Stimulated activated CD8-positive, alpha-beta memory T cell treated with anti-CD3 and anti-CD28 coated beads, Interleukin-15, amount 100 ng/mL, for 48 hours (primary cell): Measurements from ENCODE around the gene PTPRZ1.

Experiments used
- DNase-seq, 2 donors: peaks; one replicate each; pipeline ENCODE4 v3.0.0-alpha.2; 2020; ENCODE audit warnings: low read depth in 2 of 2

Gene PTPRZ1

DNA sequence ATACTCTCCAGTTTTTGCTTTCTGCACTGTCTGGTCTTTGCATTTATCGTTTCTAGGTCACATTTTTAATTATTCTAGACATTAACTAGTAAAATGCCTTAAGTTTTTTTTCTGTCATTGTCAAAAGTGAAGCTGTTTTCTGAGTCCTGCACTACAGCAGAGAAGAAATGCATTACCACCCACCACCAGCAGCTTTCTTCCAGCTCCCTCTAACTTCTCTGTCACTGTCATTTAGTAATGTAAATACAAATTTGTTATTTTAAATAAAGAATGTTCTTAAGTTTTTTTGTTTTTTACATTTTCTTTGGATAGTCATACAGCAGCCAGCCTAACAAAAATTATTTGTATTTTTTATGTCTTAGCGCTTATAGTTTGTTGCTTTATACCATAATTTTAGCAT lies 18.8 kb downstream of the PTPRZ1 start:
- no peak for DNase-seq

DNA sequence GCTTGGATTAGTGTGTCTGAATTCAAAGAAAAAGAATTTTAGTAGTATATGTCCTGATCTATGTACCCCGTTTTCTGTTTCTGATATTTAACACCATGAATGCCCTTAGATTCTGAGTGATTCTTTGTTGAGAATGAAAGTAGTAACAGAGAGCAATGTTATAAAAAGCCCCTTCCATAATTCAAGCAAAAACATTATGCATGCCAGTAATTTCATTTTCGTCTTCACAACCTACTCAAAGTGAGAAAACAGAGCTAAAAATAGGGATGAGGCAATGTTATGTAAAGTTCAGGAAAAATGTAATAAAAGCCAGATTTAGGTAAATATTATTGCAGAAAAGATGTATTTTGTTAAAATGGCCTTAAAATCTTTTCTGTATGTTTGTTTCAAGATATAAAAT lies 28.1 kb downstream of the PTPRZ1 start:
- no peak for DNase-seq

DNA sequence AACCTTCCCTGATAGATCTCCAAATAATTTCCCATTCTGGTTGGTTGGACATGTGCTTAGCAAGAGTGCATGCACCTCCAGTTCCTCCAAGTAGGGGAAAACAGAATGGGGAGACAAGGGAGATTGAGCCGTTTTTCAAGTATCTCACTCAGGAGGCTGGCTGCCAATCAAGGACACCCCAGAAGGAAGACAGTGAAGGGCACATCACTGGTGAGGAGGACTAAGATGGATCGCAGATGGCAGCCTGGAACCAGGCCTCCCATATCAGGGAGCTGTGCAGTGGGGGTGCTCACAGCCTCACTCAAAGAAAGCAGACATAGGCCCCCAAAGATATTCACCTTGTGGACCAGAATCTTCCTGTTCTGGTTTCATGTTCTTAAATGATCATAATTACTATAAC lies 31.2 kb downstream of the PTPRZ1 start:
- no peak for DNase-seq

DNA sequence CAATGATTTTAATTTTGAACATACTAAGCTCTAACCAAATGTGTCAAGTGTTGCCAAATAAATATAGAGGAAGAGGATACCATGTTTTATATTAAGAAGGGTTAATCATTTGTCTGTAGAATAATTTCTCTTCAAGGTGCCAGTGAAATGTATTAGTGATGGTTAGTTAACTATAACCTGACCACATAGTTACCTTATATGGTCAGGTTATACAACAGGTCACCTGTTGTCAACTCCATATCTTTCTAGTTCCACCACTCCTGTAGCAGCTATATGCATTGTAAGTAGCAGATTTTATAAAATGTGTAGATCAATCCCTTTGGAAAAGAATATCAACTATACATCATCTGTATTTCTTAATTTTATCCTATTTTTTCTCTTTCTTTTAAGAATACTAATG lies 35.1 kb downstream of the PTPRZ1 start:
- no peak for DNase-seq

DNA sequence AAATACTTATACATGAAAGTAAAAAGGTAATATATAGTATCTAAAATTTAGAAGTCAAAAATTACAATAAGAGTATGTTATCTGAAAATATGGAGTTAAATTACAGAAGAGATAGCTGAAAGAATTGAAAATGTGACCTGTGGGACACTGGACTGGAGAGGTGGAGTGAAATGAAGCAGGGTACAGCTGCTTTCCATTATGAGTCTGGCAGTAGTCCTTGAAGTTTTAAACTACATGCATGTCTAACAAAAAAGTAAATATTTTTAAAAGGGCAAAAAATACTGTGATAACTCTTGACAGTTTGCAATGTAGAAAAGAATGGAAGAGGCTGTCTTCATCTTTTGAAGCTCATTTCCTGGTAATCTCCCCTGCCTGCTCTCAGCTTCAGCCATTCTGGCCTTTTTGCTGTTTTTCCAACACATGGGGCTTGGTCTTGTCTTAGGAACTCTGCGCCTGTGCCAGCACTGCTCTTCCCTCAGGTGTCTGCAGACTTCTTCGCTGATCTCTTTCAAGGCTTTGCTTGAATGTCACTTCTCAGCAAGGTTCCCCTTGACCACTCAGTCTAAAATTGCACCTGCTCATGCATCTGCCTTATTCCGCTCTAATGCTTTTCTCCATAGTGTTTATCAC lies 36.9 kb downstream of the PTPRZ1 start:
- no peak for DNase-seq

DNA sequence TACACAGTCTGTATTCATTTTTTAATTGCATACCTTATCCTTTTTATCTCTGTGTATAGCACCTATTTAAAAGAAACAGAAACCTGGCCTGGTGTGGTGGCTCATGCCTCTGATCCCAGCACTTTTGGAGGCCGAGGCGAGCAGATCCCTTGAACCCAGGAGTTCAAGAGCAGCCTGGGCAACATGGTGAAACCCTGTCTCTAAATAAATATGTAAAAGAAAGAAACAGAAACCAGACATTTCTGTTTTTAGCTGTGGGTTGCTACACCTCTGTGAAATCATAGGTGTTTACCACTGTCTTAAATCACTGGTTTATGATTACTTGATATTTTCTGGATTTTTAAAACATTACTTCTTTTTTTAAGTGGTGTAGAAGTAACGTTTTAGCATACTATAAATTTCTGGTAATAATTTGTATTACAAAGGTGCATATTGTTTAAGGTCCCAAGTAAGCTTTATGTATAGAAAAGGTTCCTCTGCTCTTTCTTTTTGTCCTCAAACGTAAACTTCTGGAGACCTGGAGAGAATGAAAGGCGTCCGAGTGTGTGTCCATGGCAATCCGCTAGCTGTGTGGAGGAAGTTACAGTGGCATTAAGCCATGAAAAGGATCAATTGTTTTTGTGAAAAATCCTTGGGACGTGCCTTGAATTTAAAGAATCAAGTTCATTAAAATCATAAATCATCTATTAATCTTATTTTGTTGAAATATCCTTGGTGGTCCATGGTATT lies 41.1 kb downstream of the PTPRZ1 start:
- no peak for DNase-seq

DNA sequence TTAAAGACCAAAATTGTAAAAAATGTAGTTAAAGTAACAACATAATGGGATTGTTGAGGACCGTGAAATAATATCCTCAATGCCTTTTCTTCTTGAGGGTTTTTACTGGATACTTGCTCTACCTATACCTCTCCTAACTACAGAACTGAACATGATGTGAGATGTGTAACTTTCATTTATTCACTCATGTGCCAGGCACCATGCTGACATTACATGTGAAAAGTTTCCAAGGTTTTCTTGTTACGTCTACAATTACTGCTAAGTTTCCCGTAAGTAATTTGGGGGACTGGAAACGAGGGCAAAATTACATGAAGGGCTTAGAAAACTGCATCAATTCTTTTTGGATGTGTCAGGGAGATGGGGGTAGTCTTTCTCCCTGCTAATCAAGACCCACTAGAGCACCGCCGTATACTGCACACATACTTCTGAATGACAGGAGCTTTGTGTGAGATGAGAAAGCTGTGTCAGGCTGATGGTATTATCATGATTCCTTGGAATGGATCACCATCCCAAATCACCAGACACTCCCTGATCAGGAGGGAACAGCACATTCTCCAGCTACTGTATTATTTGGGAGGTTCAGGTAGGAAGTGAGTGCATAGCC lies 41.8 kb downstream of the PTPRZ1 start:
- no peak for DNase-seq

DNA sequence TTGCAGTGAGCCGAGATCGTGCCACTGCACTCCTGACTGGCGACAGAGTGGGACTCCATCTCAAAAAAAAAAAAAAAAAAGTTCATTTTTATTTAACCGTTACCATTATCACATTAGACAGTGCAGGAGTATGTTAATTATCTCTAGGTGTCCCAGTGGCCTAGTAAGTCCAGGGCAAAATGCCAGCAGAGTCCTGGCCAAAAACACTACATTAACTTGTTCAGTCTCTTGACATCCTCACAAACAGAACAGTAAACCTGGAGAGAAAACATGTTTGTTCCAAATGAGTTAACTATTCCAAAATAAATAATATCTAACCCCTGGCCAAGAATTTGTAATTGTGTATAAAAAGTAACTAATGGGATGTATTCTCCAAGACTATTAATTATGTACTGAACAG lies 43.2 kb downstream of the PTPRZ1 start:
- DNase-seq: no peak

DNA sequence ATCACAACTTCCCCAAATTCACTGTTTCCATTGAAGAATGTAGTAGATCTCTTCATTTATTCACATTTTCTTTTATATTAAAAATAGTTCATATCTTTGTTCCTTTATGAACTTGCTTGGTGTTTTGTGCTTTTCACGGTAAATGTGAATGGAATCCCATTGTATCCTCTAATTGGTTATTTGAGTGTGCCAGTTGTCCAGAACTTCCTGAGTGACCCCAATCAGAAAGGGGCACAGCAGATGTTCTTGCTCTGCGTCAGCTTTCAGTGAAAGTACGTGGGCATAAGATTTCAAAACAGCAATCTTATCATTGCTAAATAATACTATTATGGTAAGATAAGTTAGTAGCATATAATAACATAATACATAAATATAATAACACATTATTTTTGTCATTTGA lies 47.0 kb downstream of the PTPRZ1 start:
- DNase-seq: no peak

DNA sequence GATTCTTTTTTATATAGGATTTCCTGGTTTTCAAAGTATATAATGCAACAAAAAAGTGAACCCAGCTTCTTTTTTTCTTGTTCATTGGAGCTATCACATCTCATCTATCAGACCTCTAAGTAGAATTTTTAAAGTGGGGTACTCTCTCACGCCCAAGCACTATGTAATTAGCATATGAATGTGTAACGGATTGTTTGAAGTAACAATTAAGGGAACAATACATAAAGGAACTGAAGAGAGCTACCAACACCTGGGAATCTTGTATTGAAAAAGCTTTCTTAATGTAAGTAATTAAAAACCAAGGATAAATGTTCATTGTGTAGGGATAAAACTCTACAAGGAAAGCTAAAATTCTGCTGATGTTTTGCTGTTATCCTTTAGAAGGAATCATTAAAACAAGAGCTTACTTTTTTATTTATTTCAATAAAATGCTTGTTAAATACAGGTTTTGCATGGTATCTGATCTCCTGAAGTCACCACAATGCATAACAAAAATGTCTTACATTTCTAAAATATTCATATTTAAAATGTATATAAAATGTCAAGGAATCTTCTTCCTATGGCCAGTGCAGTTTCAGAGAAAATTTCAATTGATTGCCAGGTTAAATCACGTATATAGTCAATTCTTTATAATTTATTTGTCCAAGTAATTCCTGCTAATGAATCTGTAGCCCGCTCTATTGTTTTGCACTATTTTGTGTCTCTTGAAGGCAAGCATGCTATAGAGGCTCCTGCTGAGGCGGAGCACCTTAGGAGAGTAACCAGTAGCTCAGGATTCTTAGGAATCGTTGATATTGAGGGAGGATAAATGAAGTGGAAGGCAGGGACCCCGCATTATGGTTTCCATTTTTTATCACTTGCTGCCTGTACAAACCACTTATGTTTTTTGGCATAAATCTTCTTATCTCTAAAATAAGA lies 51.6 kb downstream of the PTPRZ1 start:
- no peak for DNase-seq

DNA sequence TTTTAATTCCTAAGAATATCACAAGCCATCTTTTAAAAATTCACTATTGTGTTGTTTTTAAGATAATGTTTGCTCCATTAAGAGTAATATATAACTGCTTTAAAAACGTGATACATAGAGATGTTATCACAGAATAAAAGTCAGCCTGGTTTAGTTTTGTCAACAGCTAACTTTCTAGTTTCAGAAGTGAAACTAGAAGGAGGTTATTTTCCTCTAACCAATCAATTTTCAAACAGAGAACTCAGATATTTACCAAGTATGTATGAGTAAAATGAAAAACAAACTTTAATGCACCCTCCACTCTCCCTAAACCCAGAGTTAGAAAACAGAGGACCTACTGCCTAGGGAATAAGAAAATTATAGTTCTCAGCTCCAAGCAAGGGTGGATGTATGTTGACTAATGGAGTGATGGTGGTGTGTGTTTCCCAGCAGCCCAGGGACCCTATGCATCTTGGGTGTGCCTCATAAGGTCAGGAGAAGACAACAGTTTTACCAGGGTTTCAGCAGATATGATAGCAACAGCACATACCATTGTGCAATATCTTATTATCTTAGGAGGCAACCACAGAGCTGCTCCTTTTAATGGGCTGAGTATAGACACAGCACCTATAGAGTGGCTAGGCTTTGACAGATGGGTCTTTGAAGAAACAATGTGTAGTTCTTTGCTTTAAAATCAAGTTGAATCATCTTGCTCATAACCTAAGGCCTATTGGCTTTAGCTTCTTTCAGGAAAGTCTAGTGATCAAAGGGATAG lies 58.4 kb downstream of the PTPRZ1 start:
- no peak for DNase-seq

DNA sequence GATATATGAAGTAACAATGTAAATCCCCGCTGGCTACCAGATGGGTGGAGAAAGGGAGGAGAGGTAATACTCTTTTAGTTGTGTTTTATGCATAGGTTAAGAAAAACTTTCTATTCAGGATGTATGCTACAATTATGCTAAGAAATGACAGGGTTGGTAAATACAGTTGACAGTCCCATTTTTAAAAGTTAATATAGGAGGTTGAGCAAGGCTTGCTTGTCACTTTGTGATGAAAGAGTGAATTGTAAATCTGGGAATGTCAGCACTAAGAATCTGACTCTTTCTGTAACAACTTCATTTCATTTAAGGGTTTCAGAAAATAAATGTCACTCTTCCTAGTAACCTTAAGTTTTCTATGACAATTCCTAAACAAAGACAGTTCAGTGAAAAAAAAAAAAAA lies 59.8 kb downstream of the PTPRZ1 start:
- no peak for DNase-seq

DNA sequence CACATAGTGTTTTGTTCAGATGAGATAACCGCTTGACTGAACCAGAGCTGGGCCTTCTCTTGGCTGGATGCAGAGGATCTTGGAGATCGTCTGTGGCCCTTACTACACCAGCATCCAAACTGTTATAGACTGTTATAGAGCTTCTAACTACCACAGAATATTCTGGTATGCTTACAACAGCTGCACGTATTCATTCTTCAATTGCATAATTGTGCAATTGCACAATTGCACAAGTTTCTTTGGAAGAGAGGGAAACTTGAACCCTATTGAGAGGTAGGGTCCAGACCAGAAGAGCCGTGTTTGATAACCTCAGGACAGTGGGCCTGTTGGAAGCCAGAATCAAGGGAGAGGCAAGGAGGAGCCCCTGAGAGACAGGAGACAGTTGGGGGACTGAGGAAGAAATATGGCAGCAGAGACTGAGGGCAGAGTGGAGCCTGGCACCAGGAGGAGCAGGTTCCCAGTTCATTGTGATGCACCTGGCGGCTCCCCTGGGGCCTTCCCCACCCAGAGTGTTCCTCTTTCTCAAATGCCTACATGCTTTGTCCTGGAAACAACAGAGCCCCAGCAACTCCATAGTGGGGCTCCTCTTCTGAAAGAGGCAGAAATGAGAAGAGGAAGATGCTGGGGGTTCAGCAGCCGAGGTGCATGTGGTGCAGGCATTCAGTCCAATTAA lies 64.1 kb downstream of the PTPRZ1 start:
- DNase-seq: no peak

DNA sequence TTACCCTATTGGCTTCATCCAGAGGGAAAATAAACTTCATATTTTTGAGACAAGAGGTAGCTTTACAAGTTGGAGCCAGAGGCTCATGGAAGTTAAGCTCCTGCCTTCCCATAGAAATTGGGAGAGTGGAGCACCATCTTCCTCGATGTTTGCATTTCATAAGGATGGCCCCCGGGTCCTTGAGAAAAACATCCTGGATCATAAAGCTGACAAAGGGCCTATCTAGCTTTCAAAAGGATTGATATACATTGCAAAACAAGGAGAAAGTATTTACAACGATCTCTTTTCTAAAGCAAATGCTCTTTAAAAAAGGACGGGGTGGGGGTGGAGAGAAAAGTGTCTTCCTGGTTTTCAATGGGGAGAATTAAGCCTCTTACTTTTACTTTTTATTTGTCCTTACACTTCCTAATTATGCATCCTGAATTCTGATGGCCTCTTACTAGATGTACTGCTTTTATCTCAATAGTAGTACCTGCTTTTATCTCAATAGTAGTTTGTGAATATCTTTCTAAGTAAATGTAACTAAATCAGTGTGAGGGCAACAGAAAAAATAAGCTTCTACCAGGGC lies 65.6 kb downstream of the PTPRZ1 start:
- DNase-seq: no peak

DNA sequence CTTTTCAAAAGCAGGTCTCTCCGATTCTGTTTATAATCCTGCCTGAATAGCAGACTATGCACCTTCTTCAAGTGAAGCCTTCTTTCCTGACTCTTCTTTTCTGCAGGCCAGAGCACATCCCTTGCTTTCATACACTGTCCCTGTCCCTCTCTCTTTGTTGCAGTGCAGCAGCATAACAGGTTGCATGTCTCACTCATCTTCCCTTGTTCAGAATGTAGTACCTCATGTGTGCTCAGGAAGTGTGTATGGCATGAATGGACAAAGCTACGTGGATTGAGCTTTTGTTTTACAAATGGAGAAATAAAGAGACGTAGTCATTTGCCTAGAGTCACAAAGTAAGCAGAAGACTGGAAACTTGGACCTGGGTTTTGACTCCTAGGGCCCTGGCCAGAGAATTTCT lies 68.0 kb downstream of the PTPRZ1 start:
- DNase-seq: no peak

DNA sequence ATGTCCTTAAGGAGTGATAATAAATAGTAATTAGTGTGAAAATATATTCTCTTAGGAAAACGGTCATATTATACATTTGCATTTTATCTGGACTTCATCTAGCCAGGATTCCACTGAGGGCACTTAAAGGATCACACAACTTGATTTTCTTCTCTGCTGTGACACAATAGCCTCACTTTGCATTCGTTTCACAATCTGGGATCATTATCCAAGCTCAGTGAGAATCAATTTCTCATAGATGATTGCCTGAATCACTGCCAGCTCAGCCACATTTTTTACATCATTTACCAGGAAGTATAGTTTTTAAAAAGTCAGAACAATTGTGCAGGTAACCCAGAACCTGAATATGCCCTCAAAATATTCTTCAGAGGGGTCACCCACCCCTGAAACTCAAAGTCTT lies 68.9 kb downstream of the PTPRZ1 start:
- no peak for DNase-seq

DNA sequence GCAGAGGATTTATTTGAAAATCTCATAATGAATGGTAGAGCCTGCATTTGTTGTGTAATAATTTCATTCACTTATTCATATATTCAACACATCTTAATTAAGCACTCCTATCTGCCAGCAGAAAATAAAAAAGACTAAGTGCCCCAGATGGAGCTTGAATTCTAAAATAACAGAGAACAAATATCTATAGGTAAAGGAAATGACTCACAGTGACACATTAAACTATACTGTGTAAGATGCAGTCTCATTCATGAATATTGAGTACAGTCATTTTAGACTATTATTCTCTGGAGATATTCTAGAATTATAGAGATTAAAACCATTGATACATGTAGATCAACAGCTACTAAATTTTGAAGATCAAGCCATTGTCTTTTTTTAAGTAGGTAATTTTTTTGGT lies 72.1 kb downstream of the PTPRZ1 start:
- no peak for DNase-seq

DNA sequence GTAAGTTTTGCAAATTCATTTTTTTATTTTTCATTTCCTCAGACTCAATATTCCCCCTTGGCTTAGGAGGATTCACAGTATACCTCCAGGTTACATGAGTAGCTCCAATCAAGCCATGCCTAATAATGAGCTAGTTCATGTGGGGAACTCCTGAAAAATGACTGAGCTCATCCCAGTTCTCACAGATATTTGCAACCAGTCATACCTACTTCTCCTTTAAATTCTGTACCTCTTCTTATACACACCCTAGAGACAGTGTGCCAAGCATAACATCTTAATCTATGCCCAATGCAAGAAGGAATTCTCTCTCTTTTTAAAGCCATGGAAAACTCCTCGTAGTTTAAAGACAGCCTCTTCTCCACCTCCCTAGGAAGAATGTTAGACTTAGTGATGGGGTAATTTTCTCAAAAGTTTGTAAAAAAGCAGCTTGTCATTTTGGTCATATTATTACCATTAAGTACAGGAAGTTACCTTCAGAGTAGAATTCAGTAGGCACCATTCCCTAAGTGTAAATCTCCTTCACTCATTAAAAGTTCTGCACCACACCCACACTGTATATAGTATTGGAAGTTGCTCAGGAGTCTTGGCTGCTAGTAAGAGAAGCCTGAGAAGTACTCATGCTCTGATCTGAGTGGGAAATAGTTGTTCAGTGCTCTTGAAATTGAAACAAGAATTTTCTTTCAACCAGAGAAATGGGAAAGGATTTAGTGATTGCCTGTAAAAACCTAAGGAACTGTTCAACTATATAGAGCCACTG lies 72.7 kb downstream of the PTPRZ1 start:
- DNase-seq: no peak

DNA sequence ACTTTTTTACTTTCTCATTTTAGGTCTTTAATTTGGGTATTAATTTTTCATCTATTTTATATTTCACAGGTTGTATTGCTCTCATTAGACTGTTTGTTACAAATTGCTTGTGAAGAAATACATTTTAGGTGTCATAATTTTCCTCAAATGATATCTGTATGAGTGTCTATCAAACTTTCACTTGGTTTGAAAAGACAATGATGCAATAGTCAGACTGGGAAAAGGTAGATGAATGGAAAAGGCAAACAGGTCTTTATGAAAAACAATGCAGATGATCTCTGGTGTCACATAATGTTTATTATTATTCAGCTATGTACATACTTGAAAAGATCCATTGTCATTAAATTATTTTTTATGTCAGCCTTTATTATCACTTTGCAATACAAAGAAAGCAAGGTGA lies 80.2 kb downstream of the PTPRZ1 start:
- no peak for DNase-seq

DNA sequence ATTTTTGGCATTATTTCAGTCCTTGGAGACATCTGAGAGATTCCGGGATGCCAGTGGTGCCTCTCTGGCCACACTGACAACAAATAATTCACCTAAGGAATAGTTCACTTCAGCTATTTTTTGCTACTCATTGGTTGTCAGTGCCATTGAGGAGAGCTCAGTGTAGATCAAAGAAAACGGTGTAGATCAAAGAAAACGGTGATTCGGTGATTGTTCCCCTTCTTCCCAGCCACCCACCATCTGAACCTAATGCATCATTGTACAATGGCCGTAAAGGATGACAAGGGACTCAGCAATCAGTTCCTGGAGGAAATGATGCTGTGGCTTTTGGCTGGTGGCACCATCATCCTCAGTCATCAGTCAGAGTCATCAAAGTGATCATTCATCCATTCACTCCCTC lies 80.6 kb downstream of the PTPRZ1 start:
- DNase-seq: no peak
